Measurements from ENCODE around the gene ATP5MC3. TPM values are rescaled to one million over a fixed set of nuclear protein-coding genes. Genes with fewer than 3 reads are reported as not detected.

The ATP5MC3 gene
- total and polyA plus RNA-seq, 3 donors from 2014 or later, result 68.4 to 136 (median 82.9) TPM

GRCh38 chr2:175156534-175156933 is 25.0 kb downstream of the ATP5MC3 start:
- intact Hi-C loops (cut with DNase I; ENCODE audit: low total_unique reads), result no loop called here
- Histone ChIP-seq H3K27me3 (no peaks in the 10 kb centered on the region), H3K4me1 (no peaks in the 10 kb centered on the region), H3K4me3 (no peak overlapping the region), H3K36me3 (ENCODE audit: low read depth, missing control alignments) (no peaks in the 10 kb centered on the region), H3K9me3 (no peaks in the 10 kb centered on the region), H3K27ac (no peak overlapping the region)
- WGBS, 2 donors, result 87 to 93% methylated on average over 5 of the region's 5 CpGs
- no peak for DNase-seq
- no peak for TF ChIP-seq POLR2A (IDR thresholded peaks at IDR 0.05)
- TF ChIP-seq, protein P1, sequence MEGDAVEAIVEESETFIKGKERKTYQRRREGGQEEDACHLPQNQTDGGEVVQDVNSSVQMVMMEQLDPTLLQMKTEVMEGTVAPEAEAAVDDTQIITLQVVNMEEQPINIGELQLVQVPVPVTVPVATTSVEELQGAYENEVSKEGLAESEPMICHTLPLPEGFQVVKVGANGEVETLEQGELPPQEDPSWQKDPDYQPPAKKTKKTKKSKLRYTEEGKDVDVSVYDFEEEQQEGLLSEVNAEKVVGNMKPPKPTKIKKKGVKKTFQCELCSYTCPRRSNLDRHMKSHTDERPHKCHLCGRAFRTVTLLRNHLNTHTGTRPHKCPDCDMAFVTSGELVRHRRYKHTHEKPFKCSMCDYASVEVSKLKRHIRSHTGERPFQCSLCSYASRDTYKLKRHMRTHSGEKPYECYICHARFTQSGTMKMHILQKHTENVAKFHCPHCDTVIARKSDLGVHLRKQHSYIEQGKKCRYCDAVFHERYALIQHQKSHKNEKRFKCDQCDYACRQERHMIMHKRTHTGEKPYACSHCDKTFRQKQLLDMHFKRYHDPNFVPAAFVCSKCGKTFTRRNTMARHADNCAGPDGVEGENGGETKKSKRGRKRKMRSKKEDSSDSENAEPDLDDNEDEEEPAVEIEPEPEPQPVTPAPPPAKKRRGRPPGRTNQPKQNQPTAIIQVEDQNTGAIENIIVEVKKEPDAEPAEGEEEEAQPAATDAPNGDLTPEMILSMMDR (IDR thresholded peaks at IDR 0.05), result no peak

DNA sequence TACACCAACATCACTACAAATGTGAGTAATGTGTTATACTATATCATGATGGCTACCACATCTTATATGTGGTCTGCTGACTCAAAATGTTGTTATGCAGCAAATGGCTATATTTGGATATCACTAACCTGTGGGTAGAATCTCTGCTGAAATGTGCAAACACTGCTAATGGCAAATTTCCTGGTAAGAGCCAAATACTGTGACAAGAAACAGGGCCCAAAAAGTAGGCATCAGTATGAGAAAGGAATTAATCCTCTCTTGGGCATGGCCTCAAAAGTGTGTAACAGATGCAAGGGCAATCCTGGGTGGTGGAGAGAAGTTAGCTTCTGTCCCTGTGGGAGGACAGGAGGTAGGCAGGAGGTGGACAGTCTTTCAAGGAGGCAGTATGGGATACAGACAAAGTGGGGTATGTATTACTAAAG is 26.8 kb downstream of the ATP5MC3 start:
- H3K36me3 ChIP-seq (ENCODE audit: low read depth, missing control alignments), result no peaks in the 10 kb centered on the region
- H3K9me3 ChIP-seq, result no peaks in the 10 kb centered on the region
- intact Hi-C loops (cut with DNase I; ENCODE audit: low total_unique reads), result no loop called here
- no peak for DNase-seq
- TF ChIP-seq, protein P1 (IDR thresholded peaks at IDR 0.05), result no peak
- no peak for TF ChIP-seq POLR2A (IDR thresholded peaks at IDR 0.05)
- H3K27ac ChIP-seq, result no peak overlapping the region
- no peaks in the 10 kb centered on the region for H3K27me3 ChIP-seq
- H3K4me3 ChIP-seq, result no peak overlapping the region
- H3K4me1 ChIP-seq, result no peaks in the 10 kb centered on the region

- no peak overlapping the region for H3K4me3 ChIP-seq
- no peaks in the 10 kb centered on the region for H3K27me3 ChIP-seq
- DNase-seq, result no peak
- no peak overlapping the region for H3K27ac ChIP-seq
- WGBS, 2 donors, result 76 to 91% methylated on average over 2 of the region's 2 CpGs
- H3K36me3 ChIP-seq (ENCODE audit: low read depth, missing control alignments), result no peaks in the 10 kb centered on the region
- H3K9me3 ChIP-seq, result no peaks in the 10 kb centered on the region
- TF ChIP-seq POLR2A (IDR thresholded peaks at IDR 0.05), result no peak
- TF ChIP-seq, protein P1 (IDR thresholded peaks at IDR 0.05), result no peak
- peaks cover 4% of the 10 kb centered on the region for H3K4me1 ChIP-seq
- intact Hi-C loops (cut with DNase I; ENCODE audit: low total_unique reads), result no loop called here
Observed at GRCh38 chr2:175152242-175152641, 29.3 kb downstream of the ATP5MC3 start.

DNA sequence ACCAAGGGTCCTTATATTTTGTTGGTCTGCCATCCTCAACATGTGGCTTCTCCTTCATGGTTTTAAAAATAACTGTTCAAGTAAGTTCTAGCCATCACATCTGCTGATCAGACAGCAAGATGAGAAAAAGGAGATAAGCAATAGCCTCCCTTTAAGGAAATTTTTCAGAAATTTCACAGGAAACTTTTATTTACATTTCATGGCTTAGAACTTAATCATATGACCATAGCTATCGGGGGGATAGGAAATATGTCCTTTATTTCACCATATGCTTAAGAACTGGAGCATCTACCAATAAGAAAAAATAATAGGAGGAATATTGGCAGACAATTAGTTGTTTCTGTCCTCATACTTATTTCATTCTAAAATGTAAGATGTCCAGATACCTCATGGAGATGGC is 29.7 kb downstream of the ATP5MC3 start:
- H3K9me3 ChIP-seq, result no peaks in the 10 kb centered on the region
- H3K4me3 ChIP-seq, result no peak overlapping the region
- no peak for DNase-seq
- intact Hi-C loops (cut with DNase I; ENCODE audit: low total_unique reads), result no loop called here
- peaks cover 4% of the 10 kb centered on the region for H3K4me1 ChIP-seq
- H3K27me3 ChIP-seq, result no peaks in the 10 kb centered on the region
- H3K27ac ChIP-seq, result no peak overlapping the region
- WGBS, 2 donors, result 90 to 96% methylated on average over 1 of the region's 1 CpG
- no peak for TF ChIP-seq POLR2A (IDR thresholded peaks at IDR 0.05)
- TF ChIP-seq, protein P1 (IDR thresholded peaks at IDR 0.05), result no peak
- no peaks in the 10 kb centered on the region for H3K36me3 ChIP-seq (ENCODE audit: low read depth, missing control alignments)

GRCh38 chr2:175147186-175147585 is 34.3 kb downstream of the ATP5MC3 start:
- TF ChIP-seq, protein P1 (IDR thresholded peaks at IDR 0.05), result no peak
- TF ChIP-seq POLR2A (IDR thresholded peaks at IDR 0.05), result no peak
- peaks cover 4% of the 10 kb centered on the region for H3K4me1 ChIP-seq
- DNase-seq, result no peak
- no peaks in the 10 kb centered on the region for H3K36me3 ChIP-seq (ENCODE audit: low read depth, missing control alignments)
- intact Hi-C loops (cut with DNase I; ENCODE audit: low total_unique reads), result no loop called here
- no peaks in the 10 kb centered on the region for H3K27me3 ChIP-seq
- H3K9me3 ChIP-seq, result no peaks in the 10 kb centered on the region
- 83 to 88% methylated on average over 4 of the region's 4 CpGs for WGBS, 2 donors
- no peak overlapping the region for H3K4me3 ChIP-seq
- H3K27ac ChIP-seq, result no peak overlapping the region

All from testis (tissue), 3 donors.